Retinal pigment epithelial cell (primary cell): ENCODE data around the gene ZEB2.

Source experiments
- DNase-seq: peaks from one replicate; pipeline ENCODE4 v3.0.0-alpha.2; 2010; ENCODE audit warnings: low read depth
- H3K4me3 ChIP-seq: 2 replicates; pipeline ENCODE4 v1.5.1; 2011; ENCODE audit warnings: mild to moderate bottlenecking, low read length, control low read depth, moderate library complexity
- CTCF ChIP-seq: conservative IDR thresholded peaks from 2 replicates; pipeline ENCODE4 v1.5.1; 2011; ENCODE audit warnings: low read depth, low read length, control low read depth, inconsistent platforms

The ZEB2 gene

GRCh38 chr2:144377914-144378313 is 142.0 kb downstream of the ZEB2 start:
- DNase-seq: no peak
- no peak for TF ChIP-seq CTCF
- H3K4me3 ChIP-seq: no peak overlapping the region

- no peak overlapping the region for H3K4me3 ChIP-seq
- no peak for TF ChIP-seq CTCF
- DNase-seq: no peak
These were observed 143.0 kb downstream of the ZEB2 start for GRCh38 chr2:144376926-144377325.

- no peak overlapping the region for H3K4me3 ChIP-seq
- DNase-seq: no peak
- no peak for TF ChIP-seq CTCF
These were observed 143.5 kb downstream of the ZEB2 start for GRCh38 chr2:144376460-144376859.

- DNase-seq: no peak
- TF ChIP-seq CTCF: no peak
- H3K4me3 ChIP-seq: no peak overlapping the region
These were observed 145.7 kb downstream of the ZEB2 start for GRCh38 chr2:144374163-144374661.

- H3K4me3 ChIP-seq: no peak overlapping the region
- TF ChIP-seq CTCF: no peak
- DNase-seq: no peak
These were observed 147.4 kb downstream of the ZEB2 start for GRCh38 chr2:144372410-144373080.

GRCh38 chr2:144370937-144371584 is 148.9 kb downstream of the ZEB2 start:
- H3K4me3 ChIP-seq: no peak overlapping the region
- no peak for TF ChIP-seq CTCF

GRCh38 chr2:144369416-144369815 is 150.5 kb downstream of the ZEB2 start:
- no peak for DNase-seq
- no peak overlapping the region for H3K4me3 ChIP-seq
- no peak for TF ChIP-seq CTCF

More at GRCh38 chr2:144370937-144371584, 148.9 kb downstream of the ZEB2 start:
- no peak for DNase-seq
